Immature natural killer cell (primary cell): Measurements from ENCODE around the gene STK32C. TPM values are rescaled to one million over a fixed set of nuclear protein-coding genes. Genes with fewer than 3 reads are reported as not detected.
"Not testable (repeated sequence)": the region's sequence is repeated elsewhere in the genome, so short reads cannot be mapped to it uniquely, and the experiment has no call there.

Source experiments
- DNase-seq, 3 donors: peaks; one replicate each; pipeline ENCODE4 v3.0.0; 2022; ENCODE audit warnings: mixed read lengths in 1 of 3
- H3K27ac Mint-ChIP-seq, 6 donors: one replicate each; pipeline ENCODE4 v1.8.0; 2020; ENCODE audit warnings: mixed read lengths in 6 of 6, mild to moderate bottlenecking in 5 of 6, inconsistent platforms in 4 of 6, moderate library complexity in 3 of 6
- H3K27me3 Mint-ChIP-seq, 3 donors: one replicate each; pipeline ENCODE4 v1.8.0; 2020 to 2021; ENCODE audit warnings: low read depth in 3 of 3, mild to moderate bottlenecking in 3 of 3, mixed read lengths in 3 of 3, moderate library complexity in 3 of 3, inconsistent platforms in 1 of 3
- H3K36me3 Mint-ChIP-seq, 3 donors: one replicate each; pipeline ENCODE4 v1.8.0; 2020; ENCODE audit warnings: mixed read lengths in 3 of 3, inconsistent platforms in 2 of 3, mild to moderate bottlenecking in 2 of 3
- H3K4me1 Mint-ChIP-seq, 2 donors: one replicate each; pipeline ENCODE4 v1.8.0; 2020; ENCODE audit warnings: inconsistent platforms in 2 of 2, mild to moderate bottlenecking in 2 of 2, mixed read lengths in 2 of 2, moderate library complexity in 1 of 2
- H3K4me3 Mint-ChIP-seq, 5 donors: one replicate each; pipeline ENCODE4 v1.8.0; 2020; ENCODE audit warnings: mild to moderate bottlenecking in 5 of 5, mixed read lengths in 5 of 5, inconsistent platforms in 3 of 5, moderate library complexity in 3 of 5
- H3K9me3 Mint-ChIP-seq, 6 donors: one replicate each; pipeline ENCODE4 v1.8.0; 2020; ENCODE audit warnings: mild to moderate bottlenecking in 6 of 6, mixed read lengths in 6 of 6, inconsistent platforms in 4 of 6, moderate library complexity in 3 of 6
- polyA plus RNA-seq, 3 donors: library from polyadenylated mRNA; unstranded; fragments of 300-500 nt; fragmentation: Illumina TruSeq; gene quantifications; one replicate each; pipeline ENCODE4 v1.2.3, GENCODE V29; 2021

STK32C gene
- polyA plus RNA-seq, 3 donors from 2014 or later = 6.3 to 14.2 (median 13.7) TPM

GRCh38 chr10:132321726-132322125, 14.0 kb upstream of the STK32C start:
- peaks cover 0 to 5% (median 0%) of the 10 kb centered on the region in 3 donors for H3K27me3 Mint-ChIP-seq
- DNase-seq = no peak
- H3K36me3 Mint-ChIP-seq = peaks cover 7 to 12% (median 11%) of the 10 kb centered on the region in 3 donors
- no peak overlapping the region for H3K27ac Mint-ChIP-seq
- H3K9me3 Mint-ChIP-seq = no peaks in the 10 kb centered on the region
- peaks cover 7 to 20% of the 10 kb centered on the region in 2 donors for H3K4me1 Mint-ChIP-seq
- no peak overlapping the region for H3K4me3 Mint-ChIP-seq

- no peak for DNase-seq
- Mint-ChIP-seq H3K36me3 (peaks cover 7 to 11% (median 10%) of the 10 kb centered on the region in 3 donors), H3K27ac (peak overlapping the region in 1 of 6 donors; percentile 58), H3K27me3 (peaks cover 0 to 5% (median 0%) of the 10 kb centered on the region in 3 donors), H3K4me1 (peaks cover 6 to 12% of the 10 kb centered on the region in 2 donors), H3K9me3 (no peaks in the 10 kb centered on the region), H3K4me3 (no peak overlapping the region)
These were observed 13.1 kb upstream of the STK32C start for GRCh38 chr10:132320654-132321469.

- peaks cover 0 to 5% (median 3%) of the 10 kb centered on the region in 3 donors for H3K27me3 Mint-ChIP-seq
- H3K4me1 Mint-ChIP-seq = peaks cover 6 to 10% of the 10 kb centered on the region in 2 donors
- no peaks in the 10 kb centered on the region for H3K9me3 Mint-ChIP-seq
- H3K36me3 Mint-ChIP-seq = peaks cover 7 to 11% (median 10%) of the 10 kb centered on the region in 3 donors
- H3K4me3 Mint-ChIP-seq = no peak overlapping the region
- no peak overlapping the region for H3K27ac Mint-ChIP-seq
- DNase-seq = no peak
These were observed 12.3 kb upstream of the STK32C start for GRCh38 chr10:132319853-132320653.

GRCh38 chr10:132317477-132317876, 9.7 kb upstream of the STK32C start:
- not testable (repeated sequence) for H3K36me3 Mint-ChIP-seq, DNase-seq, H3K4me1 Mint-ChIP-seq, H3K9me3 Mint-ChIP-seq, H3K4me3 Mint-ChIP-seq, H3K27ac Mint-ChIP-seq
- H3K27me3 Mint-ChIP-seq = peaks cover 0 to 10% (median 4%) of the 10 kb centered on the region in 3 donors

GRCh38 chr10:132316133-132316532, 8.4 kb upstream of the STK32C start:
- no peak overlapping the region for H3K4me3 Mint-ChIP-seq
- no peaks in the 10 kb centered on the region for H3K4me1 Mint-ChIP-seq
- H3K9me3 Mint-ChIP-seq = peaks cover 0 to 4% (median 0%) of the 10 kb centered on the region in 6 donors
- peaks cover 0 to 4% (median 0%) of the 10 kb centered on the region in 3 donors for H3K36me3 Mint-ChIP-seq
- peaks cover 0 to 15% (median 5%) of the 10 kb centered on the region in 3 donors for H3K27me3 Mint-ChIP-seq
- no peak for DNase-seq
- no peak overlapping the region for H3K27ac Mint-ChIP-seq

GRCh38 chr10:132314881-132315280, 7.1 kb upstream of the STK32C start:
- not testable (repeated sequence) for H3K36me3 Mint-ChIP-seq, H3K27ac Mint-ChIP-seq, H3K9me3 Mint-ChIP-seq, H3K4me3 Mint-ChIP-seq, H3K4me1 Mint-ChIP-seq, DNase-seq
- H3K27me3 Mint-ChIP-seq = peaks cover 0 to 15% (median 3%) of the 10 kb centered on the region in 3 donors

GRCh38 chr10:132314336-132314735, 6.6 kb upstream of the STK32C start:
- Mint-ChIP-seq H3K4me3 (no peak overlapping the region), H3K9me3 (peaks cover 0 to 4% (median 0%) of the 10 kb centered on the region in 6 donors), H3K27me3 (peaks cover 0 to 16% (median 2%) of the 10 kb centered on the region in 3 donors), H3K4me1 (no peaks in the 10 kb centered on the region), H3K36me3 (peaks cover 0 to 4% (median 0%) of the 10 kb centered on the region in 3 donors), H3K27ac (no peak overlapping the region)
- no peak for DNase-seq

GRCh38 chr10:132313865-132314264, 6.1 kb upstream of the STK32C start:
- peaks cover 0 to 2% of the 10 kb centered on the region in 2 donors for H3K4me1 Mint-ChIP-seq
- no peak overlapping the region for H3K27ac Mint-ChIP-seq
- peaks cover 2 to 18% (median 3%) of the 10 kb centered on the region in 3 donors for H3K27me3 Mint-ChIP-seq
- H3K36me3 Mint-ChIP-seq = peaks cover 0 to 4% (median 0%) of the 10 kb centered on the region in 3 donors
- no peak overlapping the region for H3K4me3 Mint-ChIP-seq
- peaks cover 0 to 4% (median 0%) of the 10 kb centered on the region in 6 donors for H3K9me3 Mint-ChIP-seq
- no peak for DNase-seq

GRCh38 chr10:132313305-132313704, 5.6 kb upstream of the STK32C start:
- peaks cover 0 to 4% (median 0%) of the 10 kb centered on the region in 6 donors for H3K9me3 Mint-ChIP-seq
- H3K27ac Mint-ChIP-seq = no peak overlapping the region
- H3K27me3 Mint-ChIP-seq = peaks cover 2 to 18% (median 3%) of the 10 kb centered on the region in 3 donors
- no peak for DNase-seq
- H3K4me1 Mint-ChIP-seq = peaks cover 0 to 2% of the 10 kb centered on the region in 2 donors
- H3K4me3 Mint-ChIP-seq = no peak overlapping the region
- peaks cover 0 to 4% (median 0%) of the 10 kb centered on the region in 3 donors for H3K36me3 Mint-ChIP-seq

GRCh38 chr10:132311338-132311939, 3.7 kb upstream of the STK32C start:
- H3K4me3 Mint-ChIP-seq = peak overlapping the region in 1 of 5 donors; percentile 26
- H3K9me3 Mint-ChIP-seq = peaks cover 0 to 4% (median 0%) of the 10 kb centered on the region in 6 donors
- DNase-seq = no peak
- H3K27me3 Mint-ChIP-seq = peaks cover 2 to 18% (median 3%) of the 10 kb centered on the region in 3 donors
- H3K36me3 Mint-ChIP-seq = peaks cover 0 to 4% (median 0%) of the 10 kb centered on the region in 3 donors
- H3K4me1 Mint-ChIP-seq = peaks cover 6 to 7% of the 10 kb centered on the region in 2 donors
- peak overlapping the region in 1 of 6 donors; percentile 64 for H3K27ac Mint-ChIP-seq

- peak overlapping the region in 2 of 5 donors; percentile 26 to 28 for H3K4me3 Mint-ChIP-seq
- peaks cover 2 to 18% (median 6%) of the 10 kb centered on the region in 3 donors for H3K27me3 Mint-ChIP-seq
- no peak for DNase-seq
- H3K36me3 Mint-ChIP-seq = peaks cover 0 to 4% (median 0%) of the 10 kb centered on the region in 3 donors
- H3K9me3 Mint-ChIP-seq = peaks cover 0 to 4% (median 0%) of the 10 kb centered on the region in 6 donors
- no peak overlapping the region for H3K27ac Mint-ChIP-seq
- peaks cover 12 to 13% of the 10 kb centered on the region in 2 donors for H3K4me1 Mint-ChIP-seq
These were observed 3.1 kb upstream of the STK32C start for GRCh38 chr10:132310701-132311337.

GRCh38 chr10:132309879-132310591, 2.3 kb upstream of the STK32C start:
- peaks cover 0 to 4% (median 0%) of the 10 kb centered on the region in 6 donors for H3K9me3 Mint-ChIP-seq
- H3K27ac Mint-ChIP-seq = peak overlapping the region in 1 of 6 donors; percentile 7
- peaks cover 14 to 17% of the 10 kb centered on the region in 2 donors for H3K4me1 Mint-ChIP-seq
- peak overlapping the region; percentile 3 to 76 (median 49) for H3K4me3 Mint-ChIP-seq
- no peak for DNase-seq
- H3K36me3 Mint-ChIP-seq = peaks cover 0 to 4% (median 0%) of the 10 kb centered on the region in 3 donors
- H3K27me3 Mint-ChIP-seq = peaks cover 2 to 15% (median 6%) of the 10 kb centered on the region in 3 donors
